Measurements from ENCODE around the gene PPARGC1A.

DNA sequence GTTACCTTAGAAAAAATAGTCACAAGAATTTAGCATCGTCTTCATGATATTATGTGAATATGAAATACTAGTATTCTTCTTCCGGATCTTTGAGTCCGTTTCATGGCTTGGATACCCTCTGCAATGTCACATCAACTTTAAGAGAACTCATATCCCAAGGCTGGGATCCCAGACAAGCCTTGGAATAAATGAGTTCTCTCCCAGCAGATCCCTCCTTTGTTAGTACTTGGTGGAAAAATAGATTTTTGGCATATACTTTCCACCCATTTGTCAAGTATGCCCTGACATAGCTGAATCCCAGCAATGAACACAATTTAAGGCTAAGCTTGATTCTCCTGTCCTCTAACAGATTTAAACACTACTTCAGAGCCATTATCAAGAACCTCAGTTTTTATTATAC, 144.5 kb downstream of the PPARGC1A start:
- TF ChIP-seq, protein P1, sequence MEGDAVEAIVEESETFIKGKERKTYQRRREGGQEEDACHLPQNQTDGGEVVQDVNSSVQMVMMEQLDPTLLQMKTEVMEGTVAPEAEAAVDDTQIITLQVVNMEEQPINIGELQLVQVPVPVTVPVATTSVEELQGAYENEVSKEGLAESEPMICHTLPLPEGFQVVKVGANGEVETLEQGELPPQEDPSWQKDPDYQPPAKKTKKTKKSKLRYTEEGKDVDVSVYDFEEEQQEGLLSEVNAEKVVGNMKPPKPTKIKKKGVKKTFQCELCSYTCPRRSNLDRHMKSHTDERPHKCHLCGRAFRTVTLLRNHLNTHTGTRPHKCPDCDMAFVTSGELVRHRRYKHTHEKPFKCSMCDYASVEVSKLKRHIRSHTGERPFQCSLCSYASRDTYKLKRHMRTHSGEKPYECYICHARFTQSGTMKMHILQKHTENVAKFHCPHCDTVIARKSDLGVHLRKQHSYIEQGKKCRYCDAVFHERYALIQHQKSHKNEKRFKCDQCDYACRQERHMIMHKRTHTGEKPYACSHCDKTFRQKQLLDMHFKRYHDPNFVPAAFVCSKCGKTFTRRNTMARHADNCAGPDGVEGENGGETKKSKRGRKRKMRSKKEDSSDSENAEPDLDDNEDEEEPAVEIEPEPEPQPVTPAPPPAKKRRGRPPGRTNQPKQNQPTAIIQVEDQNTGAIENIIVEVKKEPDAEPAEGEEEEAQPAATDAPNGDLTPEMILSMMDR (IDR thresholded peaks at IDR 0.05), result no peak
- no peak for TF ChIP-seq POLR2AphosphoS5 (IDR thresholded peaks at IDR 0.05)
- no peak for TF ChIP-seq POLR2A (IDR thresholded peaks at IDR 0.05)
